GM21619 (cell line): Measurements from ENCODE around the gene RNF150.

ENCODE experiments used
- ATAC-seq: cut with Tn5 transposase; IDR thresholded peaks from one replicate; pipeline ENCODE4 v1.9.1; 2021; ENCODE audit not compliant: unreplicated experiment

RNF150 gene

GRCh38 chr4:140986045-140986444 is 147.2 kb downstream of the RNF150 start:
- ATAC-seq = no peak

DNA sequence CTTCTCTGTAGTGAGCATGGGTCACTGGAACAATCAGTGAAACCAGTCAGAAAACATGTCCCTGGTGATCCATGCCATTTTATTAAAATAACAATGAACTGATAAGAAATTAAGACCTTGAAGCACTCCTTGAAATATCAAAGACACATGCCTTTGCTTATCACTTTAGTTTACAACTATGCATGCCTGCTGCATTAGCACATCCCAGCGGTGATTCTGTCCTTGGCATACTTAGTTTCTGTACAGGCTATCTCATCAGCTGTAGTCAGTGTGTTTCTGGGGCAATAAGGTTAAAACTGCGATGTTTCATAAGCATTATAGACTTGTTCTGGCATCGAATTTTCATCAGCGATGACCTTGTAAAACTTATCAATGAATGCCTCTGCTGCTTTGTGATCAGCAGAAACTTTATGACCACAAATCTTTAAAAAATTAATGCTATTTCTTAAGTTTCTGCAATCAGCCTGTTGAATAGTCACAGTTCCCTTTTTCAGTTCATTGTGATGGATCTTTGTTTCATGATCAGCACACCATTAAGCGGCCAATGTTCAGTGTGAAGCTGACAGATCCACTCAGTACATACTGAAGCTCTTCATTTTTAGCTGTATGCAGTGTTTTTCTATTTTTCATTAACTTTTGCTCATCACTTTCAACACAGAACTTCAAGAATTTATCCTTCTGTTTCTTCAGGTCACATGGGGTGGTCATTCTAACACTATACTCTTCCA is 150.5 kb downstream of the RNF150 start:
- ATAC-seq = no peak

GRCh38 chr4:140980426-140981200 is 152.7 kb downstream of the RNF150 start:
- no peak for ATAC-seq

DNA sequence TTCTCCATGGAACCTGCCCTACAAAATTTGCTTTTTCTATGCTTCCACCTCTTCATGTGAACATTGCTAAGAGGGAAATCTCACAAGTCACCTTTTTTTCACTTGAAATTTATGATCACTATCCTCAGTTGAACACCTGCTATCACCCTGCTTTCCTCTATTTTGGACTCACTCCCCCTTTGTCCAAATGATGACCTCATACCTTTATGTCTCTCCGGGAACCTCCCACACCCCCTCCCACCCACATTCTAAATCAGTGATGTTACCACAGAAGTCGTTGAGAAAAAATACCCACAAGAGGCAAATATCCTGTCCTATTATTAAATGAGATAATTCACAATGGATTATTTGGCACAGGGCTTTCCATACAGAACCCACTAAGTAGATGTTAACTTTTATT is 156.5 kb downstream of the RNF150 start:
- ATAC-seq = no peak

GRCh38 chr4:140971077-140971792 is 162.0 kb downstream of the RNF150 start:
- ATAC-seq = no peak

GRCh38 chr4:140969296-140969695 is 164.0 kb downstream of the RNF150 start:
- ATAC-seq = no peak

GRCh38 chr4:140968371-140968770 is 164.9 kb downstream of the RNF150 start:
- no peak for ATAC-seq

- no peak for ATAC-seq
These were observed 169.4 kb downstream of the RNF150 start for GRCh38 chr4:140963883-140964282.

- ATAC-seq = no peak
These were observed 177.6 kb downstream of the RNF150 start for GRCh38 chr4:140955641-140956040.

DNA sequence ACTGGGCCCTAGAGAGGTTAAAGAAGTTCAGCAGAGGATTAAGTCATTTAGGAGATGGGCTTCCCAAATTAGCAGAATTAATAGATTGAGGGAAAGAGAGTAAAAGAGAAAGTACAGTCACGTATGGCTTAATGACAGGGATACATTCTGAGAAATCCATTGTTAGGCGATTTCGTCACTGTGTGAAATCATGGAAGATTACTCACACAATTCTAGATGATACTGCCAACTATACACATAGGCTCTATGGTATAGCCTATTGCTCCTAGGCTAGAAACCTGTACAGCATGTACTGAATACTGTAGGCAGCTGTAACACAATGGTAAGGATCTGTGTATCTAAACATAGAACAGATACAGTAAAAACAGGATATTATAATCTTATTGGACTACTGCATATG is 180.6 kb downstream of the RNF150 start:
- no peak for ATAC-seq

- no peak for ATAC-seq
These were observed 185.8 kb downstream of the RNF150 start for GRCh38 chr4:140947506-140947905.

DNA sequence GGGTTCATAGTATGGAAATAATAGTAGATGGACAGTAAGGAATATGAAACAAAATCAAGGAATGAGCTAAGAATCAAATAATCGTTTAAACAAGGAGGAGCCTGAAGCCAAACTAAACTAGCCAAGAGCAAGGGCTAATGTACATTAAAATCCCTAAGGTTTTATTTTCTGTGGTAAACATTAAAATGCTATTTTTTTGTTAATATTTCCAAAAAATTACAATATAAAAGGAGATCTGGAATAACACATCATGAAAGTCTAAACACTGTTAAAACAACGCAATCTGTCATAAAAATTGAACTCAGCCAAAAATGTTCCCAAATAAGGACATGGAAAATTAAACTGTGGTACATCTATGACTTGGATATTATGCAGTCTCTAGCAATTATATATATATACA is 188.2 kb downstream of the RNF150 start:
- no peak for ATAC-seq

DNA sequence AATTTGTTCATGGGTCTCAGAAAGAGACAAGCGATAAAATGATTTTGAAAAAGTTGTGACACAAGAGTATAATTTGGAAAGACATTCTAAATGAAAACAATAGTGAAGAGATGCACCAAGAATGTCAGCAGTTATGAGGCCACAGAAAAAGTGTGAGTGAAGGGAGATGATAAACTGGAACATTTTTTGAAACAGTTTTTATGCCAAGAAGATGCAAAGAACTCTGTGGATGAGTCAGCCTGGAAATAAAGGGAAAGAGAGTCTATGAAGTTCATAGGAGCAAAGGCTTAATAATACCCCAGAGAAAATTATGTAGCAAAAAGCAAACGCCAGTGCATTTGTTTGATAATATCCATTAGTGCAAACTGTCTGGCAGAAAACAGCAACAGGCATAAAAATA is 188.7 kb downstream of the RNF150 start:
- ATAC-seq = no peak

DNA sequence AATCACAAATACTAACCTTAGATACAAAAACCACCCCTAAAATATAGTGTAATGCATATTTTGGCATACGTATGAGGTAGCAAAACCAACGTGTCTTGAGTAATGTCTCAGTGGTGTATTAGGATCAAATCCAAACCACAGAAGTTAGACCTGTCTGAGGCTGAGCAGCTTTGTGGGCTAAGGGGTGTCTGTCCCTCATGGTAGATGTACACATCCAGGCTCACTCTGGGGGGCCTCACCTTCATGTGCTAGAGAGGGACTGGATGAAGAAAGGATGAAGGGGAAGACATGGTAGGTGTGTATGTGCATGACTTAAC is 189.1 kb downstream of the RNF150 start:
- ATAC-seq = no peak

GRCh38 chr4:140943486-140944198 is 189.6 kb downstream of the RNF150 start:
- ATAC-seq = no peak

DNA sequence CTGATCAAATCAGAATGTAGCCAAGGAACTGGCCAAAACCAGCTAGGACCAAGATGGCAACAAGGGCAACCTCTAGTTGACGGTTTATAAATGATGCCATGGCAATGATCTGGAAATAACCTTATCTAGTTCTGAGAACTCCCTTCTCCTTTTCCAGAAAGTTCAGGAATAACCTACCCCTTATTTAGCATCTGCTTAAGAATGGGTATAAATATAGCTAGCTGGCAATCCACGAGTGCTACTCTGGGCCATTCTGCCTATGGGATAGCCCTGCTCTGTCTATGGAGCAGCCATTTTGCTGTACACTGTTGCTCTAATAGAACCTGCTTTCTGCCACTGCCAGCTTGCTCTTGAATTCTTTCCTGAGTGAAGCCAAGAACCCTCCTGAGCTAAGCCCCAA is 192.7 kb downstream of the RNF150 start:
- ATAC-seq = no peak

- ATAC-seq = no peak
These were observed 195.4 kb downstream of the RNF150 start for GRCh38 chr4:140937866-140938265.

- no peak for ATAC-seq
These were observed 198.0 kb downstream of the RNF150 start for GRCh38 chr4:140935254-140935653.

DNA sequence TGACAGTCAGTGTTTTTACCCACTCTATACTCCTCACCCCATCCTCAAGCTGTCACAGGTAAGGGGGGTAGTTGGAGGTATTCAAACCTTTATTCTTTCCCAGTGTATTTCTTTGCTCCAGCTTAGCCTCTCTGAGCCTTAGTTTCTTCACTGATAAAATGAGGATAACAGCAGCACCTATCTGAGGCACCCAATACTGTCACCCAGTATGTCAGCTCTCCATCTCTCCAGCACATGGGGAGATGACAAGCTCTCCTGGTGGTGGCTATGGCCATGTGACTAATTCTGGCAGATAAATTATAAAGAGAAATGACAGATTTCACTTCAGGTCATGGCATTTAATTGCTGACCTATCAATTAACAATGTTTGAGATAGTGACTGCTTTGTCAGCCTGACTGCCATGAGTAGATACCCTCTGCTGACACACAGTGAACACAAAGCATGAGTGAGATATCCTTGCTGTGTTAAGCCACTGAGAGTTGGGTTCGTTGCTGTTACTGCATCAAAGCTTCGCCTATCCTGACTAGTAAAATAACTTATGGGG is 200.7 kb downstream of the RNF150 start:
- ATAC-seq = no peak

GRCh38 chr4:140931911-140932310 is 201.4 kb downstream of the RNF150 start:
- no peak for ATAC-seq

- ATAC-seq = no peak
These were observed 202.7 kb downstream of the RNF150 start for GRCh38 chr4:140930557-140930956.
